GM20000 (cell line): ENCODE data around the gene RNU6-7.

ENCODE experiments used
- DNase-seq: peaks from one replicate; pipeline ENCODE4 v3.0.0; 2012; ENCODE audit warnings: low spot score
- TF ChIP-seq, protein P1 (sequence below): IDR thresholded peaks from 2 replicates; pipeline ENCODE4 v1.5.1; 2012; ENCODE audit warnings: mild to moderate bottlenecking, control low read depth; ENCODE audit errors: extremely low read depth, missing control alignments

Gene RNU6-7

DNA sequence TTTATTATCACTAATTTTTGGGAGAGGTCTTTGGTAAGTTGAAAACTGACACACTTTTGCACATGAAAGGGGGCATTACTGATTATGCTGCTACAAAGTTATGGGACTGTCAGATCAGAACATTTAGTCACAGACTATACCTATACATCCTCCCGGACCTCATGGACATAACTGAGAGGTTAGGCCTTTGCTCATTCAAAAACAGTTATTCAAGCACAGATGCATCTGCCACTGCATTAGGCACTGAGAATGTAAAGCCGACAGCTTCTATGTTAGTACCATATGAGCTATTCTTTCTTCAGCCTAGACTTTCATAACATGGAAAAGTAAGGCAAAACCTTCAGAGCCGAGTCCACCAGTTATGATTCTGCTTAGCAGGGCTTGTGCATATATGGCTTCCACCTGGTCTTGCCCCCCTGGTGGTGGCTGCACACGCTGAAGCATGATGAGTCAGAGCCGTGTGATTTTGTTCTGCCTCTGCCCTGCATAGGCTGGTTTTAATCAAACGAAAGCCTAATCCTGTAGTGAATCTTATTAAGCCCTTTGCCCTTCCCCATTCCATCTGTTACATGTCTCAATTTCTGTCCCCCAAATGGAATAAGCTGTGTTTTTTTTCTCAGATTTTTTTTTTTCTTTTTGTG is 23.0 kb downstream of the RNU6-7 start:
- TF ChIP-seq, protein P1, sequence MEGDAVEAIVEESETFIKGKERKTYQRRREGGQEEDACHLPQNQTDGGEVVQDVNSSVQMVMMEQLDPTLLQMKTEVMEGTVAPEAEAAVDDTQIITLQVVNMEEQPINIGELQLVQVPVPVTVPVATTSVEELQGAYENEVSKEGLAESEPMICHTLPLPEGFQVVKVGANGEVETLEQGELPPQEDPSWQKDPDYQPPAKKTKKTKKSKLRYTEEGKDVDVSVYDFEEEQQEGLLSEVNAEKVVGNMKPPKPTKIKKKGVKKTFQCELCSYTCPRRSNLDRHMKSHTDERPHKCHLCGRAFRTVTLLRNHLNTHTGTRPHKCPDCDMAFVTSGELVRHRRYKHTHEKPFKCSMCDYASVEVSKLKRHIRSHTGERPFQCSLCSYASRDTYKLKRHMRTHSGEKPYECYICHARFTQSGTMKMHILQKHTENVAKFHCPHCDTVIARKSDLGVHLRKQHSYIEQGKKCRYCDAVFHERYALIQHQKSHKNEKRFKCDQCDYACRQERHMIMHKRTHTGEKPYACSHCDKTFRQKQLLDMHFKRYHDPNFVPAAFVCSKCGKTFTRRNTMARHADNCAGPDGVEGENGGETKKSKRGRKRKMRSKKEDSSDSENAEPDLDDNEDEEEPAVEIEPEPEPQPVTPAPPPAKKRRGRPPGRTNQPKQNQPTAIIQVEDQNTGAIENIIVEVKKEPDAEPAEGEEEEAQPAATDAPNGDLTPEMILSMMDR: no peak
- no peak for DNase-seq

DNA sequence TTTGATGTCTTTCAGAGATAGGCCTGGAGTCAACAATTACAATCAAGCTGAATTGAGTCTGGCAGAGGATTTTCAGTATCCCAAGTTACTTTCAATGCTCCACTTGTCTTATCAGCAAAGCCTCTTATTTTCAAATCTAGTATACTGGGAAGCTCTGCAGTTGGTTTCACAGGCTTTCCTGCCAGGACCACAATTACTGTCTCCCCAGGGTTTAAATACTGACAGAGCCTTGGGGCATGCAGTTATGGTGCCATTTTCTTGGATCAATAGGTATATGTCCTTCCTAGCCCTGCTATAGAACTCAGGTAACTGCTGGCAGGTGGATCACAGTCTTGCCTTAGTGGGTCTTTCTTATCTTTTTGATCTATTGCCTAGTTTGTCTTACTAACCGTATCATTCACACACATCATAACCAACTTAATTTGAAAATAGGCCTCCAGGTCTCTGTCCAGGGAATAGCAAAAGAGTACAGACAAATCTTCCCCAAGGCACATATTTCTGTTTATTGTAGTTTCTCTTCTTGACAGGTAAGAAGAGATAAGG is 23.6 kb downstream of the RNU6-7 start:
- TF ChIP-seq, protein P1: no peak

DNA sequence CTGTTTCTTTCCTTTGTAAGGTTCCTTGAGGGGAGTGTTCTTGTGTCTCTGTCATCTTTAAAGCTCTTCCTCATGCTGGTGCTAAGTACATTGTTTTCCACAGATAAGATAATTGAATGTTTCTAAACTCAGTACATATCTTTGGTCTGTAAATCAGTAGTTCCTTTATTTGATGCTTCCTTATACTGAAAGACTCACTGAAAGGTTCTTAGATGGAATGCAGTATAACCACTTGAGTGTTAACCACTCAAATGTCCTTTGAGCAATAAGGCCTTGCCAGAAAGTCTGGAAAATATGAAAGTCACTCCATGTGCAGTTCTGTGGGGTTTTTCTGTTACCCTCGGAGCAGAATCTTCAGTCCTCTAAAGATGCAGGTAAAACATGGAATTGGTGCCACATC is 24.2 kb downstream of the RNU6-7 start:
- no peak for DNase-seq
- TF ChIP-seq, protein P1: no peak

More for the DNA sequence above, 23.6 kb downstream of the RNU6-7 start:
- DNase-seq: no peak

DNA sequence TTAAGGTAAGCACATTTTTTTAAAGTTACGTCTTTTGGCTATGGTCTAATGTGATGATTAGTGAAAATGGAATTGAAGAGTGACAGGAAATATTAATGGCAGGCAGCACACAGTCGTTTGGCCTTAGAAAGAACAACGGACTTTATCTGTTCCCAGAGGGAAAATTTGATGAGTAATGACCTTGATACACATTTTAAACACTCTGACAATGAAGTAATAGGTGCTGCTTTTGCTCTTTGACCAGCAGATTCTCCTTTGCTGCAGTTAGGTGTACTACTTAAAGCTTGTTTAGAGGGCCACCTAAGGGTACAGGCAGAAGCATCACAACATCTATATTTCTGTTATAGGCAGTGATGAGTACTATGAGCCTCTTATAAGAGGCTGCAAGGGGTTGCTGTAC is 28.3 kb downstream of the RNU6-7 start:
- no peak for DNase-seq
- TF ChIP-seq, protein P1: no peak

DNA sequence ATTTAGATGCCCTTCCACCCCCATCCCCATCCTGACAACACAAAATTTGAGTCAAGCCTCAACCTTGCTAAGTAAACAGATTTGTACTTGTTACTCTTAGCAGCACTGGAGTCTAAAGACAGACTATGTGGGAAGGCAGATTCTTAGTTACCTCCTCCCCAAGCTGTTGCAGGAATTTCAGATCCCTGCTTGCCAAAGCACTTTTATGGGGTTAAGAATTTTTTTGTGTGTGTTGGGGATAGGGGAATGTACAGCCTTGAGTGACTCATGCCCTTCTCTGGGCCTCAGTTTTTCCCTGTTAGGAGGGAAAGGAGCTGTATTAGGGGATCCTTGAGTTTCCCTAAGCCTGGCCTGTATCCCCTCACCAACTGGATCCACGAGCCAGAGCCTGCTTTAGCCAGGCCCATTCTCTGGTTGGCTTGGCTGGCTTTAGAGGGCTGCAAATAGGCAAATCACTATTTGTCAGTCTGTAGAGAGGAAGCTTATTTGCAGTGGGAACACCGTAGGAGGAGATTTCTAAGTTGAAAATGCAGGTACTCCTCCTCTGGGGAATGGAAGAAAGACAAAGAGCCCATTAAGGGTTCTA is 28.9 kb downstream of the RNU6-7 start:
- no peak for DNase-seq
- TF ChIP-seq, protein P1: no peak

DNA sequence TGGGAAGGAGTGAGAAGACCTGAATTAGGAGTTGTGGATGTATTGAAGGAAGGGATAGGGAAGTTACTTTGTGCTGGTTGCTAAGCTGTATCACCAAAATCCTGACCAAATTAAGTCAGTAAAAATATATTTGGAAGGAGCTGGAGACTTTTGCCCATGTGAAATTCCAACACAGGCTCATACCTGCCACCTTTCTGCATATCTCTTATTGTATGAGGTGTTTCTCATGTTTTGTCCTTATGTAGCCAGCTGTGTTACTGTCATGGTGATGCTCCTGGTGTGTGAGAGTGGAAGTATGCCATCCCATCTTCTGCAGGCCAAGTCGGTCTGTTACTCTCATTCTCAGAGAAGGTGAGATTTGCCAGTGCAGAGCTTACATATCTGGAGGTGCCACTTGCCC is 30.6 kb downstream of the RNU6-7 start:
- no peak for DNase-seq
- TF ChIP-seq, protein P1: no peak

DNA sequence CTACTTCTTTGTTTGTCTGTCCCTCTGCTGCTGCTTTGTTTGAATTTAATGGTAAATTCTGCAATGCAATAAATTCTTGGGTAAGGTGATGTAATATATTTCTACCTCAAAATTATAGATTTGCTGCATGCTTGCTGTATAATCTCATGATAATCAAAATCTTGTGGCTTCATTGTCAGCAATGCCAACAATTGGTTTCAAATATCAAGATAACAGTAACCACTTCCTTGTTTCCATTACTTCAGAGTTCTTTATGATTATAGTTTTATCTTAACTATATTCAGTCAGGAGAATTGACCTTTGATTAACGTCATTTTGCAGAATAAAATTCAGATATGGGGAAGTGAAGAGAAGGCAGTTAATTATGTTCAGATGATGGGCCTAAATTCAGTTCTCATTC is 31.4 kb downstream of the RNU6-7 start:
- DNase-seq: no peak
- TF ChIP-seq, protein P1: no peak
